Gastrocnemius medialis (tissue), 4 donors: ENCODE measurements around the gene SRRM3.

Experiments
- CTCF ChIP-seq, 5 experiments: fragments of 450-650 bp in 3 of 5; fragments of 200-600 bp in 2 of 5; sonication (generic) in 2 of 5; IDR thresholded peaks in 4 of 5; conservative IDR thresholded peaks in 1 of 5; 1 replicate in 4 of 5; 2 replicates in 1 of 5; pipeline ENCODE4 v1.5.1; 2016 to 2019; ENCODE audit warnings: antibody characterized with exemption in 5 of 5, mild to moderate bottlenecking in 3 of 5, moderate library complexity in 3 of 5
- POLR2A ChIP-seq, 2 donors: fragments of 450-650 bp; IDR thresholded peaks; one replicate each; pipeline ENCODE4 v1.6.1; 2017; ENCODE audit warnings: antibody characterized with exemption in 2 of 2, mild to moderate bottlenecking in 2 of 2, moderate library complexity in 2 of 2

GRCh38 chr7:76193883-76194282 lies 7.8 kb upstream of the SRRM3 start:
- TF ChIP-seq CTCF (IDR thresholded peaks at IDR 0.05 in 4 of 5, conservative IDR thresholded peaks at IDR 0.05 in 1 of 5) (no peak), POLR2A (IDR thresholded peaks at IDR 0.05) (no peak)
